Gastroesophageal sphincter (tissue), 3 donors: Measurements from ENCODE around the gene TMEM207.

Source experiments
- EP300 ChIP-seq: sonication (generic); formaldehyde crosslinking; IDR thresholded peaks from one replicate; pipeline ENCODE4 v1.6.1; 2017; ENCODE audit warnings: antibody characterized with exemption, mild to moderate bottlenecking
- POLR2A ChIP-seq, 2 donors: fragments of 450-650 bp; IDR thresholded peaks; one replicate each; pipeline ENCODE4 v1.6.1; 2017; ENCODE audit warnings: antibody characterized with exemption in 2 of 2, mild to moderate bottlenecking in 2 of 2, moderate library complexity in 1 of 2
- POLR2AphosphoS5 ChIP-seq: sonication (generic); formaldehyde crosslinking; IDR thresholded peaks from one replicate; pipeline ENCODE4 v1.6.1; 2017; ENCODE audit warnings: antibody characterized with exemption
- TF ChIP-seq, protein P1 (sequence below), 4 experiments: fragments of 200-600 bp in 2 of 4; fragments of 450-650 bp in 2 of 4; sonication (generic) in 1 of 4; IDR thresholded peaks; one replicate each; pipeline ENCODE4 v1.5.1; 2017 to 2019; ENCODE audit warnings: antibody characterized with exemption in 4 of 4, mild to moderate bottlenecking in 2 of 4, moderate library complexity in 2 of 4

DNA sequence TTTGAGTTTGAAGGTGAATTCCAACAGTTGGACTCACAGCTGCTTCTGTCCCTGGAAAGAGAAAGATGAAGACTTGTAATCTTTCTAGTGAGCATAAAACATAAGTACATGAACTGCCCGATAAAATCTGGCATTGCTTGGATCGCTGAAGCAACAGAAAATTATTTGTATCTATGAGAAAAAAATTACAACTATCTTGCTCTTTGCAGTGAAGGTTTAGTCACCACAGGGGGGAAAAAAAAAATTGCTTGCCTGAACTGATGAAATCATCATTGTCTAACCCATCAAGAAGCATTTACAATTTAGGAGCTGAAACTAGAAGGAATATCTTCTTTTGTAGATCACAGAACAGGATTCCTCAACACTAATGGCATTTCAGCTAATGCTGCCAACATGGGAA lies 20.0 kb downstream of the TMEM207 start:
- TF ChIP-seq, protein P1, sequence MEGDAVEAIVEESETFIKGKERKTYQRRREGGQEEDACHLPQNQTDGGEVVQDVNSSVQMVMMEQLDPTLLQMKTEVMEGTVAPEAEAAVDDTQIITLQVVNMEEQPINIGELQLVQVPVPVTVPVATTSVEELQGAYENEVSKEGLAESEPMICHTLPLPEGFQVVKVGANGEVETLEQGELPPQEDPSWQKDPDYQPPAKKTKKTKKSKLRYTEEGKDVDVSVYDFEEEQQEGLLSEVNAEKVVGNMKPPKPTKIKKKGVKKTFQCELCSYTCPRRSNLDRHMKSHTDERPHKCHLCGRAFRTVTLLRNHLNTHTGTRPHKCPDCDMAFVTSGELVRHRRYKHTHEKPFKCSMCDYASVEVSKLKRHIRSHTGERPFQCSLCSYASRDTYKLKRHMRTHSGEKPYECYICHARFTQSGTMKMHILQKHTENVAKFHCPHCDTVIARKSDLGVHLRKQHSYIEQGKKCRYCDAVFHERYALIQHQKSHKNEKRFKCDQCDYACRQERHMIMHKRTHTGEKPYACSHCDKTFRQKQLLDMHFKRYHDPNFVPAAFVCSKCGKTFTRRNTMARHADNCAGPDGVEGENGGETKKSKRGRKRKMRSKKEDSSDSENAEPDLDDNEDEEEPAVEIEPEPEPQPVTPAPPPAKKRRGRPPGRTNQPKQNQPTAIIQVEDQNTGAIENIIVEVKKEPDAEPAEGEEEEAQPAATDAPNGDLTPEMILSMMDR (IDR thresholded peaks at IDR 0.05) = no peak
- TF ChIP-seq POLR2AphosphoS5 (no peak), EP300 (no peak), POLR2A (IDR thresholded peaks at IDR 0.05) (no peak)
